ENCODE measurements around the gene ZC3H7A. TPM values are rescaled to one million over a fixed set of nuclear protein-coding genes. Genes with fewer than 3 reads are reported as not detected.

ZC3H7A gene
- total and polyA plus RNA-seq, 2 of the 13 experiments (the other 11 are each of a cell fraction or from before 2014, with no cell fraction given): 29.2 to 36.8 TPM

- TF ChIP-seq RERE (CRISPR knock-in tag; IDR thresholded peaks at IDR 0.05; ENCODE audit: low read depth): peak; percentile 74
- no peak for TF ChIP-seq ZNF639 (CRISPR knock-in tag; conservative IDR thresholded peaks at IDR 0.05)
- TF ChIP-seq RXRA (CRISPR knock-in tag; IDR thresholded peaks at IDR 0.05): peak; percentile 80; the same call in 1 of the 2 replicates
- peak; percentile 97 for TF ChIP-seq BRCA1 (CRISPR knock-in tag; IDR thresholded peaks at IDR 0.05)
- 0 out of 2 replicates have a peak, but pooled peaks have one; percentile 70 for TF ChIP-seq CHCHD3 (CRISPR knock-in tag; IDR thresholded peaks at IDR 0.05)
- TF ChIP-seq KLF16 (CRISPR knock-in tag; IDR thresholded peaks at IDR 0.05): peak in 1 of 2 experiments; percentile 91; a peak in 2 of 4 replicates
- no peak for TF ChIP-seq SP1 (IDR thresholded peaks at IDR 0.05)
- TF ChIP-seq SP1 (CRISPR knock-in tag; IDR thresholded peaks at IDR 0.05): peak; percentile 34; the same call in 1 of the 2 replicates
- TF ChIP-seq ZHX2 (IDR thresholded peaks at IDR 0.05; ENCODE audit: low read depth): peak; percentile 79
- no peak for TF ChIP-seq ZHX2 (CRISPR knock-in tag; IDR thresholded peaks at IDR 0.05; ENCODE audit: borderline replicate concordance)
- TF ChIP-seq CREBL2 (CRISPR knock-in tag; IDR thresholded peaks at IDR 0.05; ENCODE audit: borderline replicate concordance): no peak
- TF ChIP-seq ZNF124 (CRISPR knock-in tag; IDR thresholded peaks at IDR 0.05): no peak; the same call in 1 of the 2 replicates
Observed at GRCh38 chr16:11743308-11744074, 53.6 kb downstream of the ZC3H7A start (continued).

Measured in HepG2 (cell line).